Kidney (tissue), 22 donors: ENCODE data around the gene CHCHD1. TPM values are rescaled to one million over a fixed set of nuclear protein-coding genes. Genes with fewer than 3 reads are reported as not detected.

Source experiments
- DNase-seq, 5 donors: peaks; one replicate each; pipeline ENCODE4 v3.0.0-alpha.2; 2013 to 2020
- FAIRE-seq: peaks from 2 replicates; lab custom pipeline; 2012; peaks lifted over from hg19 to GRCh38; lab: Jason Lieb, UNC
- H3K27ac ChIP-seq, 2 donors: one replicate each; pipeline ENCODE4 v1.7.0; 2013; ENCODE audit warnings: low read depth in 2 of 2, low read length in 2 of 2, inconsistent platforms in 1 of 2
- H3K27me3 ChIP-seq: one replicate; pipeline ENCODE4 v1.7.1; 2013; ENCODE audit warnings: low read length, inconsistent platforms; ENCODE audit not compliant: control insufficient read depth, insufficient read depth
- H3K36me3 ChIP-seq, 3 donors: one replicate each; pipeline versions ENCODE4 v1.7.0 to v1.7.1; 2013; ENCODE audit warnings: low read length in 3 of 3, control low read depth in 1 of 3, inconsistent platforms in 1 of 3; ENCODE audit not compliant: insufficient read depth in 3 of 3, control insufficient read depth in 2 of 3
- H3K4me1 ChIP-seq, 3 donors: one replicate each; pipeline versions ENCODE4 v1.7.0 to v1.7.1; 2013; ENCODE audit warnings: low read length in 3 of 3, inconsistent platforms in 1 of 3, low read depth in 1 of 3; ENCODE audit not compliant: control insufficient read depth in 2 of 3, insufficient read depth in 2 of 3
- H3K4me3 ChIP-seq, 3 donors: one replicate each; pipeline versions ENCODE4 v1.7.0 to v1.8.1; 2013; ENCODE audit warnings: low read length in 3 of 3, control low read depth in 1 of 3, inconsistent platforms in 1 of 3
- H3K9ac ChIP-seq, 3 donors: one replicate each; pipeline versions ENCODE4 v1.7.0 to v1.7.1; 2013; ENCODE audit warnings: low read length in 3 of 3, control low read depth in 1 of 3, inconsistent platforms in 1 of 3
- H3K9me3 ChIP-seq, 3 donors: one replicate each; pipeline versions ENCODE4 v1.7.0 to v1.7.1; 2013; ENCODE audit warnings: low read length in 3 of 3, control low read depth in 1 of 3, inconsistent platforms in 1 of 3; ENCODE audit not compliant: control insufficient read depth in 2 of 3, insufficient read depth in 1 of 3
- intact Hi-C: fragments of 100-400 bp; cut with DNase I; formaldehyde crosslinking; loops from one replicate; pipeline ENCODE4 v1.11.1; 2022
- long read RNA-seq, 10 donors: library from polyadenylated mRNA in 1 of 10; unstranded in 1 of 10; transcript quantifications; one replicate each; pipeline ENCODE4 v2.0.0 and lab custom pipeline, GENCODE V29; 2021 to 2026
- polyA plus RNA-seq: library from polyadenylated mRNA; stranded (reverse); fragments of 350-450 nt; fragmentation: Illumina TruSeq; extraction: RNeasy Lipid Tissue Mini Kit (QIAGEN cat#74804); gene quantifications from one replicate; pipeline ENCODE4 v1.2.3, GENCODE V29; 2014; ENCODE audit warnings: low read depth, low replicate concordance; ENCODE audit not compliant: insufficient read depth
- total RNA-seq: library from RNA; stranded (reverse); fragmentation: NEBNext Ultra II Directional; extraction: Animal tissue kit (Norgen Biotek cat#: 25700); gene quantifications from one replicate; pipeline ENCODE4 v1.2.1, GENCODE V29; 2021
- TF ChIP-seq, protein P1 (sequence below): IDR thresholded peaks from 3 replicates; pipeline ENCODE4 v1.5.1; 2012; ENCODE audit warnings: mild to moderate bottlenecking, moderate library complexity, borderline replicate concordance; ENCODE audit not compliant: insufficient read depth; ENCODE audit errors: extremely low read depth
- donor health status: control.
- donor health status: control.
- donor health status: control.
- donor health status: control.
- donor health status: control.
- donor health status: DM: yes; HTN: yes; CAD: no.
- donor health status: Normal renal cell carcinoma (clear cell type).

The CHCHD1 gene
- 23.4 TPM for total RNA-seq
- polyA plus RNA-seq: 105 TPM
- long read RNA-seq, donor 1, transcript CHCHD1-201 (3 exons, 835 nt): major isoform, 49 of 79 reads
- long read RNA-seq, donor 1, partial matches to known transcripts: 28 of 79 reads
- long read RNA-seq, donor 1, other reads (novel, unspliced or antisense): 0 of 79 reads
- long read RNA-seq, donor 2, transcript CHCHD1-201 (3 exons, 835 nt): major isoform, 30 of 89 reads
- long read RNA-seq, donor 2, partial matches to known transcripts: 59 of 89 reads
- long read RNA-seq, donor 2, other reads (novel, unspliced or antisense): 0 of 89 reads
- long read RNA-seq, donor 3, transcript CHCHD1-201 (3 exons, 835 nt): major isoform, 57 of 110 reads
- long read RNA-seq, donor 3, partial matches to known transcripts: 50 of 110 reads
- long read RNA-seq, donor 3, other reads (novel, unspliced or antisense): 0 of 110 reads
- long read RNA-seq, donor 4, transcript CHCHD1-201 (3 exons, 835 nt): major isoform, 30 of 59 reads
- long read RNA-seq, donor 4, partial matches to known transcripts: 28 of 59 reads
- long read RNA-seq, donor 4, other reads (novel, unspliced or antisense): 0 of 59 reads
- long read RNA-seq, donor 5, transcript CHCHD1-201 (3 exons, 835 nt): major isoform, 6 of 12 reads
- long read RNA-seq, donor 5, partial matches to known transcripts: 6 of 12 reads
- long read RNA-seq, donor 5, other reads (novel, unspliced or antisense): 0 of 12 reads
- long read RNA-seq, donor 6, transcript CHCHD1-202 (2 exons, 1,202 nt): minor isoform, 8 of 240 reads
- long read RNA-seq, donor 6, transcript CHCHD1-201 (3 exons, 835 nt): major isoform, 114 of 240 reads
- long read RNA-seq, donor 6, partial matches to known transcripts: 112 of 240 reads
- long read RNA-seq, donor 6, other reads (novel, unspliced or antisense): 6 of 240 reads
- long read RNA-seq, donor 7, transcript CHCHD1-201 (3 exons, 835 nt): major isoform, 13 of 14 reads
- long read RNA-seq, donor 7, partial matches to known transcripts: 1 of 14 reads
- long read RNA-seq, donor 7, other reads (novel, unspliced or antisense): 0 of 14 reads
- long read RNA-seq, donor 8, transcript CHCHD1-201 (3 exons, 835 nt): major isoform, 54 of 99 reads
- long read RNA-seq, donor 8, partial matches to known transcripts: 41 of 99 reads
- long read RNA-seq, donor 8, other reads (novel, unspliced or antisense): 0 of 99 reads
- long read RNA-seq, donor 9, transcript CHCHD1-201 (3 exons, 835 nt): major isoform, 31 of 50 reads
- long read RNA-seq, donor 9, partial matches to known transcripts: 15 of 50 reads
- long read RNA-seq, donor 9, other reads (novel, unspliced or antisense): 0 of 50 reads
- long read RNA-seq, donor 10, transcript CHCHD1-201 (3 exons, 835 nt): major isoform, 35 of 63 reads
- long read RNA-seq, donor 10, partial matches to known transcripts: 26 of 63 reads
- long read RNA-seq, donor 10, other reads (novel, unspliced or antisense): 0 of 63 reads

DNA sequence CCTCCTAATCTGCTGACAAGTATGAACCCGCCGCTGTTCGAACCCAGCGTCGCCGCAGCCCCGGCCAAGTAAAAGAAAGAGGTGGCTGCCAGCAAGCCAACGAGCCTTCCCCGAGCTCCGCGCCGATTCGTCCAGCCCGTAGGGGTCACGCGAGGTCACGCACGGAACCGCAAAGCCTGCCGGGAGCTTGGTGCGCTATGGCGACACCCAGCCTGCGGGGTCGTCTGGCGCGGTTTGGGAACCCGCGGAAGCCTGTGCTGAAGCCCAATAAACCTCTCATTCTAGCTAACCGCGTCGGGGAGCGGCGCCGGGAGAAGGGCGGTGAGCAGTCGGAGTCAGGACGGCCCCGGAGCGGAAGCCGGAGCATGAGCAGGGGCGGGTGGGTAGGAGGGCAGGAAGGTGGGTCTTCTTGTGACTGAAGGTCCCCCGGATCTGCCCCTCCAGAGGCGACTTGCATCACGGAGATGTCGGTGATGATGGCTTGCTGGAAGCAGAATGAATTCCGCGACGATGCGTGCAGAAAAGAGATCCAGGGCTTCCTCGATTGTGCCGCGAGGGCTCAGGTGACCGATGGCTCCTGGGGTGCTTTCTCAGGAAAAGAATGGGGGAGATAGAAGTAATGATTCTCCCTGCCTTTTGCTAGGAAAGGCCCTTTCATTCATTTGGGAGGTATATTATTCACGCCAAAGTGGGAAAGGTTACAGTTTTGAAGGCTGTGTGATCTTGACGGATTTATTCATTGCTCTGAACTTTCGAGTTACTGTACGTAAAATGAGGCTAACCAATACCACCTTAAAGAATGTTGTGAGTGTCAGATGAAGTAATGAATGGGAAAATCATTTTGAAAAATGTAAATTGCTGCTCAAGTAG, at the start of gene CHCHD1:
TSS of gene CHCHD1 (plus strand) at position 170 of the 870 bp plus-strand sequence. CDS start at position 198, 28 bp downstream.
- Histone ChIP-seq H3K27me3 (no peaks in the 10 kb centered on the region), H3K4me1 (peaks cover 2 to 17% (median 7%) of the 10 kb centered on the region in 3 donors), H3K9me3 (no peaks in the 10 kb centered on the region), H3K4me3 (peak within 1 kb of the TSS; percentile 88 to 92 (median 89)), H3K9ac (peak within 1 kb of the TSS; percentile 46 to 88 (median 81)), H3K36me3 (no peaks in the 10 kb centered on the region), H3K27ac (peak within 1 kb of the TSS; percentile 92 to 95)
- intact Hi-C loops: no loop called here
- FAIRE-seq (no peak), DNase-seq (peak; percentile 94 to 98 (median 96))
- TF ChIP-seq, protein P1, sequence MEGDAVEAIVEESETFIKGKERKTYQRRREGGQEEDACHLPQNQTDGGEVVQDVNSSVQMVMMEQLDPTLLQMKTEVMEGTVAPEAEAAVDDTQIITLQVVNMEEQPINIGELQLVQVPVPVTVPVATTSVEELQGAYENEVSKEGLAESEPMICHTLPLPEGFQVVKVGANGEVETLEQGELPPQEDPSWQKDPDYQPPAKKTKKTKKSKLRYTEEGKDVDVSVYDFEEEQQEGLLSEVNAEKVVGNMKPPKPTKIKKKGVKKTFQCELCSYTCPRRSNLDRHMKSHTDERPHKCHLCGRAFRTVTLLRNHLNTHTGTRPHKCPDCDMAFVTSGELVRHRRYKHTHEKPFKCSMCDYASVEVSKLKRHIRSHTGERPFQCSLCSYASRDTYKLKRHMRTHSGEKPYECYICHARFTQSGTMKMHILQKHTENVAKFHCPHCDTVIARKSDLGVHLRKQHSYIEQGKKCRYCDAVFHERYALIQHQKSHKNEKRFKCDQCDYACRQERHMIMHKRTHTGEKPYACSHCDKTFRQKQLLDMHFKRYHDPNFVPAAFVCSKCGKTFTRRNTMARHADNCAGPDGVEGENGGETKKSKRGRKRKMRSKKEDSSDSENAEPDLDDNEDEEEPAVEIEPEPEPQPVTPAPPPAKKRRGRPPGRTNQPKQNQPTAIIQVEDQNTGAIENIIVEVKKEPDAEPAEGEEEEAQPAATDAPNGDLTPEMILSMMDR: no peak

DNA sequence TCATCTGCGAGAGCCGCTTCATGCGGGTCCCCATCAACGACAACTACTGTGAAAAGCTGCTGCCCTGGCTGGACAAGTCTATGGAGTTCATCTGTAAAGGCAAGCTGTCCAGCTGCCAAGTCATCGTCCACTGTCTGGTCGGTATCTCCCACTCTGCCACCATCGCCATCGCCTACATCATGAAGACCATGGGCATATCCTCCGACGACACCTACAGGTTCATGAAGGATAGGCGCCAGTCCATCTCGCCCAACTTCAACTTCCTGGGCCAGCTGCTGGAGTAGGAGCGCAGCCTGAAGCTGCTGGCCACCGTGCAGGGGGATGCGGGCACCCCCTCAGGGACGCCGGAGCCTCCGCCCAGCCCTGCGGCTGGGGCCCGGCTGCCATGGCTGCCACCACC, 49.4 kb upstream of the CHCHD1 start:
- H3K9me3 ChIP-seq: no peaks in the 10 kb centered on the region
- H3K27me3 ChIP-seq: no peaks in the 10 kb centered on the region
- no peak overlapping the region for H3K9ac ChIP-seq
- TF ChIP-seq, protein P1: no peak
- FAIRE-seq (no peak), DNase-seq (peak in 1 of 5 donors; percentile 41)
- H3K36me3 ChIP-seq: peaks cover 0 to 3% (median 0%) of the 10 kb centered on the region in 3 donors
- H3K4me1 ChIP-seq: peaks cover 0 to 7% (median 0%) of the 10 kb centered on the region in 3 donors
- H3K27ac ChIP-seq: no peak overlapping the region
- H3K4me3 ChIP-seq: no peak overlapping the region
- intact Hi-C loops: no loop called here
